Measurements from ENCODE around the gene RRN3. TPM values are rescaled to one million over a fixed set of nuclear protein-coding genes. Genes with fewer than 3 reads are reported as not detected.

Gene RRN3
- total RNA-seq, 1 experiment from 2014 or later, result 40.9 TPM

GRCh38 chr16:15049581-15050180, 44.4 kb downstream of the RRN3 start:
- Histone ChIP-seq H2AK5ac (ENCODE audit: insufficient read length, low read length) (no peak overlapping the region), H2AFZ (ENCODE audit: low read length) (no peak overlapping the region), H4K5ac (ENCODE audit: insufficient read length, low read depth, low read length) (no peak overlapping the region), H4K20me1 (ENCODE audit: control insufficient read depth, insufficient read depth, insufficient read length) (no peaks in the 10 kb centered on the region), H2BK5ac (ENCODE audit: insufficient read length, low read length) (no peak overlapping the region), H3K9me3 (ENCODE audit: control insufficient read depth, low read depth, low read length) (no peaks in the 10 kb centered on the region), H2BK20ac (ENCODE audit: low read depth, low read length, poor library complexity, severe bottlenecking) (no peak overlapping the region), H2BK15ac (ENCODE audit: low read depth, low read length) (no peak overlapping the region), H3K18ac (ENCODE audit: insufficient read length, low read depth, low read length) (no peak overlapping the region), H3K79me1 (ENCODE audit: insufficient read depth, low read depth, low read length, poor library complexity, severe bottlenecking) (peaks cover 3% of the 10 kb centered on the region), H3K79me2 (ENCODE audit: insufficient read depth, low read length) (peaks cover 2% of the 10 kb centered on the region; the same call in 1 of the 2 replicates), H3K14ac (ENCODE audit: insufficient read depth, low read length) (no peak overlapping the region), H3K27ac (ENCODE audit: insufficient read length, low read depth, low read length) (no peak overlapping the region), H3K9ac (ENCODE audit: extremely low read depth, insufficient read length, low read length) (no peak overlapping the region), H3K4me2 (ENCODE audit: insufficient read depth, insufficient read length, low read length) (no peak overlapping the region), H4K8ac (replicated peaks; ENCODE audit: insufficient read length, low read depth, low read length) (no peak overlapping the region), H3K56ac (ENCODE audit: insufficient read length, low read depth, low read length) (no peak overlapping the region), H3K27me3 (ENCODE audit: insufficient read depth, low read length) (no peaks in the 10 kb centered on the region), H2BK12ac (ENCODE audit: insufficient read length, low read depth, low read length) (no peak overlapping the region), H3K23ac (ENCODE audit: insufficient read length, low read depth, low read length) (no peak overlapping the region), H3T11ph (ENCODE audit: low read length) (no peak overlapping the region), H2BK120ac (ENCODE audit: low read depth, low read length, poor library complexity, severe bottlenecking) (no peak overlapping the region), H3K4me1 (ENCODE audit: insufficient read depth, low read length) (no peaks in the 10 kb centered on the region; the same call in 1 of the 2 replicates), H3K4ac (ENCODE audit: low read depth, low read length) (no peak overlapping the region), H4K91ac (ENCODE audit: insufficient read length, low read depth, low read length) (no peak overlapping the region), H3K23me2 (ENCODE audit: insufficient read length, low read depth, low read length, poor library complexity, severe bottlenecking) (no peaks in the 10 kb centered on the region)
- TF ChIP-seq CTCF (conservative IDR thresholded peaks at IDR 0.05), result no peak
- WGBS (ENCODE audit: extremely low coverage, insufficient read length, low lambda C conversion rate), result no CpG with 5 or more reads among the region's 3 CpGs
- Mint-ChIP-seq H3K4me1 (peaks cover 12 to 13% of the 10 kb centered on the region in 2 experiments), H3K36me3 (ENCODE audit: insufficient read depth in 1 of 3, low read depth in 3 of 3) (peaks cover 7 to 19% (median 16%) of the 10 kb centered on the region in 3 experiments; a peak in 6 of 7 replicates), H3K9me3 (no peaks in the 10 kb centered on the region), H3K4me3 (no peak overlapping the region), H3K27me3 (ENCODE audit: low read depth) (no peaks in the 10 kb centered on the region), H3K27ac (no peak overlapping the region)
- DNase-seq, result no peak

All from H9 (cell line).